K562 (cell line): Measurements from ENCODE around the gene EHBP1. TPM values are rescaled to one million over a fixed set of nuclear protein-coding genes. Genes with fewer than 3 reads are reported as not detected.

ENCODE experiments used
- ARID1B ChIP-seq: fragments of 450-650 bp; IDR thresholded peaks from 2 replicates; pipeline ENCODE4 v1.6.1; 2016; ENCODE audit warnings: antibody characterized with exemption, mild to moderate bottlenecking, inconsistent platforms
- BHLHE40 ChIP-seq: IDR thresholded peaks from 2 replicates; pipeline ENCODE4 v1.6.1; 2011; ENCODE audit warnings: low read length, improper control_type of control experiment
- CBFA2T2 ChIP-seq: fragments of 450-650 bp; conservative IDR thresholded peaks from 2 replicates; pipeline ENCODE4 v1.6.1; 2017; ENCODE audit warnings: mild to moderate bottlenecking
- FUS ChIP-seq: fragments of 200-400 bp; formaldehyde crosslinking; optimal IDR thresholded peaks from 2 replicates; pipeline ENCODE3; 2017; ENCODE audit warnings: low read depth, low read length
- IRF2 ChIP-seq: sonication (generic); formaldehyde crosslinking; IDR thresholded peaks from 2 replicates; pipeline ENCODE4 v1.8.1; 2022; ENCODE audit warnings: mild to moderate bottlenecking, missing genetic modification reagents
- LARP7 ChIP-seq: fragments of 450-650 bp; IDR thresholded peaks from 2 replicates; pipeline ENCODE4 v1.6.1; 2016
- MEF2D ChIP-seq: conservative IDR thresholded peaks from 2 replicates; pipeline ENCODE4 v1.6.1; 2016; ENCODE audit warnings: low read depth, missing genetic modification characterization, missing compliant biosample characterization
- SMARCE1 ChIP-seq: fragments of 450-650 bp; IDR thresholded peaks from 2 replicates; pipeline ENCODE4 v1.7.1; 2016; ENCODE audit warnings: mild to moderate bottlenecking
- TAL1 ChIP-seq: fragments of 450-650 bp; IDR thresholded peaks from 2 replicates; pipeline ENCODE4 v1.6.1; 2016; ENCODE audit warnings: mild to moderate bottlenecking
- ZNF354B ChIP-seq: fragments of 250-450 bp; sonication (Bioruptor Pico); IDR thresholded peaks from 2 replicates; pipeline ENCODE4 v1.4.0; 2020
- ZNF589 ChIP-seq: fragments of 200-800 bp; sonication (Bioruptor generic); IDR thresholded peaks from 2 replicates; pipeline ENCODE4 v1.6.1; 2016; ENCODE audit warnings: low read depth, missing genetic modification characterization, missing compliant biosample characterization
- polyA plus RNA-seq, 8 experiments: library from polyadenylated mRNA; depleted of rRNA in 4 of 8; stranded (reverse) in 5 of 8; unstranded in 3 of 8; fragments of >200 nt; fragmentation: Nextera tagmentation in 2 of 8; fragmentation: Illumina TruSeq in 1 of 8; extraction: Ambion mirVana in 2 of 8; extraction: Trizol in 1 of 8; gene quantifications; 2 replicates each; pipeline versions ENCODE4 v1.2.1 to v1.2.3, GENCODE V29; 2011 to 2014; ENCODE audit warnings: inconsistent platforms in 1 of 8, missing spikeins in 1 of 8
- total RNA-seq, 7 experiments: library from RNA; depleted of rRNA in 6 of 7; stranded (reverse); fragments of >200 nt in 6 of 7; fragmentation: Illumina TruSeq in 2 of 7; extraction: Trizol in 2 of 7; gene quantifications; 2 replicates each; pipeline versions ENCODE4 v1.2.1 to v1.2.3, GENCODE V29; 2011 to 2021; ENCODE audit warnings: low replicate concordance in 1 of 7
- TF ChIP-seq, protein P1 (sequence below), 2 experiments: fragments of 450-650 bp in 1 of 2; sonication (generic) in 1 of 2; formaldehyde crosslinking in 1 of 2; IDR thresholded peaks; 2 replicates each; pipeline versions ENCODE4 v1.7.1 to v1.9.0; 2016 to 2022; ENCODE audit warnings: inconsistent platforms in 1 of 2, mild to moderate bottlenecking in 1 of 2, missing genetic modification reagents in 1 of 2

The EHBP1 gene
- total and polyA plus RNA-seq, 9 of the 15 experiments (the other 6 are each of a cell fraction or from before 2014, with no cell fraction given), result 8.9 to 26.6 (median 19.3) TPM

DNA sequence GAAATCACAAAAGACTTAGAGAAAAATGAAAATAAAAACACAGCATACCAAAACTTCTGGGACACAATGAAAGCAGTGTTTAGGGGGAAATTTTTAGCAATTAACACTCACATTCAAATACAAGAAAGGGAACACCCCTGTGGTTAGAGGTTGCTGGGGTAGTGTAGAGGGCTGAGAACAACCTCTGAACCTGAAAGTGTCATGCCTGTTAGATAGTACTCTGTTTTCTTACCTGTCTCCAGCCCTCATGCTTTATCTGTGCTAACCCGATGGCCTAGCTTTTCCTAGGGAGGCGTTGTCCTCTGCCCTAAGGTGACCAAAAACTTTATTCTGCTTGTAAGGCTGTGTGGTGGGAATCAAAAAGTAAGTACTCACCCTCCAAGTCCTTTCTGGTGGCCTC, 222.5 kb downstream of the EHBP1 start (continued):
- TF ChIP-seq BHLHE40, result no peak
- TF ChIP-seq, protein P1, sequence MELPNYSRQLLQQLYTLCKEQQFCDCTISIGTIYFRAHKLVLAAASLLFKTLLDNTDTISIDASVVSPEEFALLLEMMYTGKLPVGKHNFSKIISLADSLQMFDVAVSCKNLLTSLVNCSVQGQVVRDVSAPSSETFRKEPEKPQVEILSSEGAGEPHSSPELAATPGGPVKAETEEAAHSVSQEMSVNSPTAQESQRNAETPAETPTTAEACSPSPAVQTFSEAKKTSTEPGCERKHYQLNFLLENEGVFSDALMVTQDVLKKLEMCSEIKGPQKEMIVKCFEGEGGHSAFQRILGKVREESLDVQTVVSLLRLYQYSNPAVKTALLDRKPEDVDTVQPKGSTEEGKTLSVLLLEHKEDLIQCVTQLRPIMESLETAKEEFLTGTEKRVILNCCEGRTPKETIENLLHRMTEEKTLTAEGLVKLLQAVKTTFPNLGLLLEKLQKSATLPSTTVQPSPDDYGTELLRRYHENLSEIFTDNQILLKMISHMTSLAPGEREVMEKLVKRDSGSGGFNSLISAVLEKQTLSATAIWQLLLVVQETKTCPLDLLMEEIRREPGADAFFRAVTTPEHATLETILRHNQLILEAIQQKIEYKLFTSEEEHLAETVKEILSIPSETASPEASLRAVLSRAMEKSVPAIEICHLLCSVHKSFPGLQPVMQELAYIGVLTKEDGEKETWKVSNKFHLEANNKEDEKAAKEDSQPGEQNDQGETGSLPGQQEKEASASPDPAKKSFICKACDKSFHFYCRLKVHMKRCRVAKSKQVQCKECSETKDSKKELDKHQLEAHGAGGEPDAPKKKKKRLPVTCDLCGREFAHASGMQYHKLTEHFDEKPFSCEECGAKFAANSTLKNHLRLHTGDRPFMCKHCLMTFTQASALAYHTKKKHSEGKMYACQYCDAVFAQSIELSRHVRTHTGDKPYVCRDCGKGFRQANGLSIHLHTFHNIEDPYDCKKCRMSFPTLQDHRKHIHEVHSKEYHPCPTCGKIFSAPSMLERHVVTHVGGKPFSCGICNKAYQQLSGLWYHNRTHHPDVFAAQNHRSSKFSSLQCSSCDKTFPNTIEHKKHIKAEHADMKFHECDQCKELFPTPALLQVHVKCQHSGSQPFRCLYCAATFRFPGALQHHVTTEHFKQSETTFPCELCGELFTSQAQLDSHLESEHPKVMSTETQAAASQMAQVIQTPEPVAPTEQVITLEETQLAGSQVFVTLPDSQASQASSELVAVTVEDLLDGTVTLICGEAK (IDR thresholded peaks at IDR 0.05), result peak; percentile 55; the same call in 1 of the 2 replicates
- TF ChIP-seq, protein P1 (CRISPR knock-in tag; IDR thresholded peaks at IDR 0.05), result no peak
- TF ChIP-seq IRF2 (CRISPR knock-in tag), result no peak
- no peak for TF ChIP-seq FUS
- TF ChIP-seq ARID1B, result peak; percentile 23; the same call in 1 of the 2 replicates
- no peak for TF ChIP-seq MEF2D (tag)
- no peak for TF ChIP-seq ZNF354B (CRISPR knock-in tag)
- TF ChIP-seq CBFA2T2, result 0 out of 2 replicates have a peak, but pooled peaks have one; percentile 10
- no peak for TF ChIP-seq SMARCE1
- peak; percentile 18; the same call in 1 of the 2 replicates for TF ChIP-seq TAL1
- no peak for TF ChIP-seq ZNF589 (CRISPR knock-in tag)
- TF ChIP-seq LARP7, result no peak
- TF ChIP-seq, all 486 proteins: peak for 5
